ENCODE results near the gene HOOK2.
"Not testable (repeated sequence)": the region's sequence is repeated elsewhere in the genome, so short reads cannot be mapped to it uniquely, and the experiment has no call there.

The HOOK2 gene

GRCh38 chr19:12751635-12752034 lies 23.7 kb downstream of the HOOK2 start, which contains the start of gene BEST2:
TSS of gene BEST2 (plus strand) at chr19:12751791. CDS start at chr19:12752593, 802 bp downstream.
- DNase-seq: no peak

GRCh38 chr19:12750851-12751250 lies 24.5 kb downstream of the HOOK2 start:
- DNase-seq: no peak

GRCh38 chr19:12749938-12750521 lies 25.3 kb downstream of the HOOK2 start:
- no peak for DNase-seq

GRCh38 chr19:12748489-12748888 lies 26.9 kb downstream of the HOOK2 start:
- DNase-seq: no peak

- DNase-seq: no peak
Observed at GRCh38 chr19:12745166-12745897, 30.0 kb downstream of the HOOK2 start.

GRCh38 chr19:12737835-12738351 lies 37.5 kb downstream of the HOOK2 start:
- DNase-seq: no peak

GRCh38 chr19:12736995-12737834 lies 38.1 kb downstream of the HOOK2 start, which contains the start of gene GET3:
TSS of gene GET3 (plus strand) at chr19:12737497. CDS start at chr19:12737506, 9 bp downstream.
- peak; percentile 67 for DNase-seq

GRCh38 chr19:12733369-12734214 lies 41.8 kb downstream of the HOOK2 start:
- DNase-seq: peak; percentile 31

GRCh38 chr19:12731337-12731736 lies 44.0 kb downstream of the HOOK2 start:
- DNase-seq: no peak

- no peak for DNase-seq
Observed at GRCh38 chr19:12730064-12730463, 45.3 kb downstream of the HOOK2 start.

GRCh38 chr19:12727745-12728433 lies 47.5 kb downstream of the HOOK2 start:
- no peak for DNase-seq

GRCh38 chr19:12726988-12727316 lies 48.4 kb downstream of the HOOK2 start:
- DNase-seq: no peak

GRCh38 chr19:12725612-12726011 lies 49.7 kb downstream of the HOOK2 start:
- not testable (repeated sequence) for DNase-seq

GRCh38 chr19:12723641-12724426 lies 51.5 kb downstream of the HOOK2 start, which contains the start of gene TNPO2:
TSS of gene TNPO2 (minus strand) at chr19:12723932. CDS start at chr19:12720977, 2,955 bp downstream.
- peak; percentile 64 for DNase-seq

GRCh38 chr19:12723381-12723640 lies 52.0 kb downstream of the HOOK2 start:
- no peak for DNase-seq

GRCh38 chr19:12722566-12723380 lies 52.6 kb downstream of the HOOK2 start:
- DNase-seq: peak; percentile 87

GRCh38 chr19:12721656-12722565 lies 53.4 kb downstream of the HOOK2 start:
- no peak for DNase-seq

GRCh38 chr19:12720851-12721655 lies 54.3 kb downstream of the HOOK2 start:
- DNase-seq: no peak
